Adrenal gland (tissue), 12 donors: ENCODE data around the gene UEVLD. TPM values are rescaled to one million over a fixed set of nuclear protein-coding genes. Genes with fewer than 3 reads are reported as not detected.
A peak's percentile ranks its signal among the peaks of the same experiment; 100 is the strongest.

Experiments
- DNase-seq, 7 donors: peaks; one replicate each; pipeline ENCODE4 v3.0.0-alpha.2; 2019 to 2020
- H3K27ac ChIP-seq, 5 donors: fragments of 200-600 bp; sonication (generic) in 4 of 5; 1 replicate in 3 of 5; 2 replicates in 2 of 5; pipeline versions ENCODE4 v1.5.1 to v1.8.0; 2016 to 2020; ENCODE audit warnings: mild to moderate bottlenecking in 1 of 5
- H3K27me3 ChIP-seq: fragments of 200-600 bp; 2 replicates; pipeline ENCODE4 v1.8.0; 2021
- H3K36me3 ChIP-seq, 2 donors: fragments of 200-600 bp; replicated peaks in 1 of 2; 1 replicate in 1 of 2; 2 replicates in 1 of 2; pipeline versions ENCODE4 v1.5.1 to v1.8.0; 2018 to 2022
- H3K4me1 ChIP-seq, 2 donors: fragments of 200-600 bp; replicated peaks in 1 of 2; 1 replicate in 1 of 2; 2 replicates in 1 of 2; pipeline versions ENCODE4 v1.5.1 to v1.8.0; 2018 to 2021
- H3K4me3 ChIP-seq, 4 donors: fragments of 200-600 bp; sonication (generic) in 3 of 4; one replicate each; pipeline ENCODE4 v1.5.1; 2016 to 2018
- H3K9me3 ChIP-seq, 3 donors: fragments of 200-600 bp; sonication (generic) in 1 of 3; replicated peaks in 1 of 3; 1 replicate in 2 of 3; 2 replicates in 1 of 3; pipeline versions ENCODE4 v1.5.1 to v1.8.0; 2016 to 2021
- POLR2A ChIP-seq, 2 donors: fragments of 450-650 bp; IDR thresholded peaks; one replicate each; pipeline ENCODE4 v1.6.1; 2017; ENCODE audit warnings: antibody characterized with exemption in 2 of 2, mild to moderate bottlenecking in 2 of 2, moderate library complexity in 1 of 2
- WGBS, 4 donors: extraction: QIAGEN DNeasy Blood & Tissue Kit in 2 of 4; methylation state at CpG; one replicate each; pipeline versions ENCODE4 v1.1.5 to v1.1.7; 2013 to 2017; 5-methylcytosine and 5-hydroxymethylcytosine counted together
- intact Hi-C, 2 donors: fragments of 100-400 bp; cut with DNase I; formaldehyde crosslinking; loops; one replicate each; pipeline versions ENCODE4 v1.14.1 to v1.15.0; 2022 to 2023
- polyA plus RNA-seq, 3 donors: library from polyadenylated mRNA; stranded (reverse); fragments of 200-250 nt in 2 of 3; fragments of 350-450 nt in 1 of 3; fragmentation: Illumina TruSeq in 1 of 3; extraction: RNeasy Lipid Tissue Mini Kit (QIAGEN cat#74804) in 1 of 3; gene quantifications; one replicate each; pipeline ENCODE4 v1.2.3, GENCODE V29; 2013 to 2014
- total RNA-seq, 9 donors: library from RNA; depleted of rRNA in 4 of 9; stranded (reverse); fragments of >200 nt in 4 of 9; fragments of 120-200 nt in 1 of 9; fragmentation: NEBNext Ultra II Directional in 1 of 9; extraction: Animal tissue kit (Norgen Biotek cat#: 25700) in 1 of 9; gene quantifications; one replicate each; pipeline versions ENCODE4 v1.1.0 to v1.2.4, GENCODE V29; 2013 to 2023
- TF ChIP-seq, protein P1 (sequence below), 6 experiments: fragments of 450-650 bp in 4 of 6; fragments of 200-600 bp in 2 of 6; sonication (generic) in 1 of 6; IDR thresholded peaks; 1 replicate in 5 of 6; 2 replicates in 1 of 6; pipeline versions ENCODE4 v1.5.1 to v1.8.0; 2016 to 2021; ENCODE audit warnings: antibody characterized with exemption in 6 of 6, mild to moderate bottlenecking in 2 of 6, moderate library complexity in 1 of 6
- donor health status: healthy with polysubstance abuse.
- donor health status: Bipolar disorder and iron deficiency.
- donor health status: DM: yes; HTN: yes; CAD: no.
- donor health status: DM: no; HTN: no; CAD: no.
- donor health status: DM: no; HTN: no; CAD: no.
- donor health status: DM: yes; HTN: yes; CAD: no.

The UEVLD gene
- total and polyA plus RNA-seq, 12 donors, result 4.1 to 32.8 (median 23.5) TPM

- Histone ChIP-seq H3K9me3 (no peaks in the 10 kb centered on the region), H3K36me3 (no peaks in the 10 kb centered on the region), H3K27me3 (no peaks in the 10 kb centered on the region), H3K27ac (peak overlapping the region; percentile 86 to 98 (median 88)), H3K4me3 (peak overlapping the region; percentile 35 to 75 (median 64)), H3K4me1 (peaks cover 12 to 27% of the 10 kb centered on the region in 2 donors)
- 7 to 15% (median 7%) methylated on average over 19 to 31 of the region's 31 CpGs for WGBS, 4 donors
- DNase-seq, result peak in 1 of 7 donors; percentile 21
- TF ChIP-seq, protein P1, sequence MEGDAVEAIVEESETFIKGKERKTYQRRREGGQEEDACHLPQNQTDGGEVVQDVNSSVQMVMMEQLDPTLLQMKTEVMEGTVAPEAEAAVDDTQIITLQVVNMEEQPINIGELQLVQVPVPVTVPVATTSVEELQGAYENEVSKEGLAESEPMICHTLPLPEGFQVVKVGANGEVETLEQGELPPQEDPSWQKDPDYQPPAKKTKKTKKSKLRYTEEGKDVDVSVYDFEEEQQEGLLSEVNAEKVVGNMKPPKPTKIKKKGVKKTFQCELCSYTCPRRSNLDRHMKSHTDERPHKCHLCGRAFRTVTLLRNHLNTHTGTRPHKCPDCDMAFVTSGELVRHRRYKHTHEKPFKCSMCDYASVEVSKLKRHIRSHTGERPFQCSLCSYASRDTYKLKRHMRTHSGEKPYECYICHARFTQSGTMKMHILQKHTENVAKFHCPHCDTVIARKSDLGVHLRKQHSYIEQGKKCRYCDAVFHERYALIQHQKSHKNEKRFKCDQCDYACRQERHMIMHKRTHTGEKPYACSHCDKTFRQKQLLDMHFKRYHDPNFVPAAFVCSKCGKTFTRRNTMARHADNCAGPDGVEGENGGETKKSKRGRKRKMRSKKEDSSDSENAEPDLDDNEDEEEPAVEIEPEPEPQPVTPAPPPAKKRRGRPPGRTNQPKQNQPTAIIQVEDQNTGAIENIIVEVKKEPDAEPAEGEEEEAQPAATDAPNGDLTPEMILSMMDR (IDR thresholded peaks at IDR 0.05), result no peak
- TF ChIP-seq POLR2A (IDR thresholded peaks at IDR 0.05), result no peak
- intact Hi-C loops, result loop anchor here in 1 of 2 donors (10.0 kb wide), 1 partner anchor 49 kb away; the partner anchor contains the start of gene UEVLD
Measured at GRCh38 chr11:18633256-18634139, 45.0 kb upstream of the UEVLD start.

GRCh38 chr11:18632841-18633240 is 44.3 kb upstream of the UEVLD start:
- H3K9me3 ChIP-seq, result no peaks in the 10 kb centered on the region
- TF ChIP-seq, protein P1 (IDR thresholded peaks at IDR 0.05), result no peak
- no peak for TF ChIP-seq POLR2A (IDR thresholded peaks at IDR 0.05)
- DNase-seq, result no peak
- peaks cover 12 to 27% of the 10 kb centered on the region in 2 donors for H3K4me1 ChIP-seq
- peak overlapping the region in 1 of 4 donors; percentile 64 for H3K4me3 ChIP-seq
- 46 to 59% (median 48%) methylated on average over 2 of the region's 2 CpGs for WGBS, 4 donors
- H3K27me3 ChIP-seq, result no peaks in the 10 kb centered on the region
- intact Hi-C loops, result loop anchor here in 1 of 2 donors (10.0 kb wide), 1 partner anchor 48 kb away; the partner anchor contains the start of gene UEVLD
- H3K36me3 ChIP-seq, result no peaks in the 10 kb centered on the region
- no peak overlapping the region for H3K27ac ChIP-seq

DNA sequence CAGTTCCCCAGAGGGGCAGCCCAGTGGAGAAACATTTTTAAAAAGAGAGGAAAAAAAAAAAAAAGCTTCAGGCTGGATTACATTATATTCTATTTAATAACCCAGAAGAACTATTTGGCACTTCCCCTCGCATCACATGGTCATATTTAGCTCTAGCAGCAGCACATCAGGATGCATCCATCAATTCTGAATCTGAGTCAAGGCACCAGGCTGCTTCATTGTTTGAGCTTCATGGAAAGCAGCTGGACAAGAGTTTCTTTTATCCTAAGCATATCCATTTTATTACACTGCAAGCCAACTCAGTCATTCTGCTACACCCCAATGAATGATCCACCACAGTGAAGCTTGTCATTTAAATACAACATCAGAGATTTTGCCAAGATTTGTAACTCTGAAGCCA is 35.6 kb upstream of the UEVLD start:
- intact Hi-C loops, result no loop called here
- 77 to 97% (median 92%) methylated on average over 1 of the region's 1 CpG for WGBS, 4 donors
- Histone ChIP-seq H3K27ac (no peak overlapping the region), H3K4me3 (no peak overlapping the region), H3K9me3 (no peaks in the 10 kb centered on the region), H3K27me3 (no peaks in the 10 kb centered on the region), H3K4me1 (peaks cover under 1 to 3% of the 10 kb centered on the region in 2 donors), H3K36me3 (no peaks in the 10 kb centered on the region)
- no peak for TF ChIP-seq POLR2A (IDR thresholded peaks at IDR 0.05)
- TF ChIP-seq, protein P1 (IDR thresholded peaks at IDR 0.05), result no peak
- DNase-seq, result no peak

GRCh38 chr11:18623707-18624106 is 35.2 kb upstream of the UEVLD start:
- Histone ChIP-seq H3K9me3 (no peaks in the 10 kb centered on the region), H3K4me3 (no peak overlapping the region), H3K27ac (no peak overlapping the region), H3K27me3 (no peaks in the 10 kb centered on the region), H3K36me3 (no peaks in the 10 kb centered on the region), H3K4me1 (peaks cover 5 to 8% of the 10 kb centered on the region in 2 donors)
- no peak for DNase-seq
- WGBS, 4 donors, result 93 to 98% (median 96%) methylated on average over 2 of the region's 2 CpGs
- no peak for TF ChIP-seq POLR2A (IDR thresholded peaks at IDR 0.05)
- TF ChIP-seq, protein P1 (IDR thresholded peaks at IDR 0.05), result no peak
- intact Hi-C loops, result no loop called here
